Measurements from ENCODE around the gene CALHM2.

Gene CALHM2

GRCh38 chr10:103457896-103458583, 5.9 kb upstream of the CALHM2 start:
- DNase-seq (ENCODE audit: low read depth), result no peak
- H3K4me3 ChIP-seq (ENCODE audit: control insufficient read depth, low read depth, low read length), result no peak overlapping the region
- TF ChIP-seq CTCF (conservative IDR thresholded peaks at IDR 0.05; ENCODE audit: control insufficient read depth, insufficient read depth, low read depth, low read length), result no peak

- no peak for DNase-seq (ENCODE audit: low read depth)
- H3K4me3 ChIP-seq (ENCODE audit: control insufficient read depth, low read depth, low read length), result no peak overlapping the region
- no peak for TF ChIP-seq CTCF (conservative IDR thresholded peaks at IDR 0.05; ENCODE audit: control insufficient read depth, insufficient read depth, low read depth, low read length)
These were observed 5.1 kb upstream of the CALHM2 start for GRCh38 chr10:103457176-103457712.

GRCh38 chr10:103456074-103456660, 4.0 kb upstream of the CALHM2 start:
- no peak overlapping the region for H3K4me3 ChIP-seq (ENCODE audit: control insufficient read depth, low read depth, low read length)
- no peak for TF ChIP-seq CTCF (conservative IDR thresholded peaks at IDR 0.05; ENCODE audit: control insufficient read depth, insufficient read depth, low read depth, low read length)
- DNase-seq (ENCODE audit: low read depth), result no peak

GRCh38 chr10:103455235-103455634, 3.1 kb upstream of the CALHM2 start:
- TF ChIP-seq CTCF (conservative IDR thresholded peaks at IDR 0.05; ENCODE audit: control insufficient read depth, insufficient read depth, low read depth, low read length), result no peak
- H3K4me3 ChIP-seq (ENCODE audit: control insufficient read depth, low read depth, low read length), result no peak overlapping the region
- no peak for DNase-seq (ENCODE audit: low read depth)

GRCh38 chr10:103454026-103454425, 1.9 kb upstream of the CALHM2 start:
- no peak for DNase-seq (ENCODE audit: low read depth)
- no peak for TF ChIP-seq CTCF (conservative IDR thresholded peaks at IDR 0.05; ENCODE audit: control insufficient read depth, insufficient read depth, low read depth, low read length)
- no peak overlapping the region for H3K4me3 ChIP-seq (ENCODE audit: control insufficient read depth, low read depth, low read length)

- H3K4me3 ChIP-seq (ENCODE audit: control insufficient read depth, low read depth, low read length), result peak overlapping the region; percentile 79
- TF ChIP-seq CTCF (conservative IDR thresholded peaks at IDR 0.05; ENCODE audit: control insufficient read depth, insufficient read depth, low read depth, low read length), result no peak
- DNase-seq (ENCODE audit: low read depth), result peak; percentile 28
These were observed 498 bp upstream of the CALHM2 start for GRCh38 chr10:103452506-103453230.
